ENCODE data around the gene AMH. TPM values are rescaled to one million over a fixed set of nuclear protein-coding genes. Genes with fewer than 3 reads are reported as not detected.

AMH gene
- polyA plus RNA-seq, 1 experiment = not detected

DNA sequence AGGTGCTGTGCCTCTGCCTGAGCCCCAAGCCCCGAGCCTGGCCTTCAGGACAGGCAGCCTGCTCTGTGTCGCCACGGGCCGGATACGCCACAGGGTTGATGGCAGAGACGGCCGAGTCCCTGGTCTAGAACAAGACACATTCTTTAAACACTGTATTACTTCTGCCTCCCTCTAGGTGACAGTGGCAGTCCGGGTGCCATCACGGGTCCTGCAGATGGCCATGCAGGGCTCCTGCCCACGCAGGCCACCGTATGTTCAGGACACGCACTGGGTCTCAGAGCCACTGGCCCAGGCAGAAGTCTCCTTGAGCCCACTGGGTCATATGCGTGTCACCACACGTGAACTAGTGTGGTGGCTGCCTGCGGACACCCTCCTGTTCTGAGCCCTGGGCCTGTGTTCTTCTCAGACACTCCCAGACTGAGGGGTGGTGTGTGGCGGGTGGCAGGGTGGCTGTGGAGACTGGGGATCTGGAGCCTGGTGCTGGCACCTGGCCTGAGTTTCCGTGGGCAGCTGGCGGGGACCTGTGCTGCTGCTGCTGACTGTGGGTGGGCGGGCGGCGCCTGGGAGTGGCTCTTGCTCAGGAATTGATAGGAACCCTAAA lies 17.4 kb upstream of the AMH start:
- ChIA-PET POLR2A (interaction anchor here (0.7 to 0.9 kb wide), 2 partner anchors 49 to 86 kb away, joined by 4 read pairs; no protein-coding TSS in a partner anchor), CTCF (interaction anchor here (0.5 to 0.9 kb wide), 2 partner anchors 57 to 212 kb away, joined by 3 to 7 read pairs; no protein-coding TSS in a partner anchor)
- Histone ChIP-seq H3K4me3 (ENCODE audit: low read depth, low read length) (no peak overlapping the region), H3K9me3 (ENCODE audit: control insufficient read depth, insufficient read depth, low read length) (no peaks in the 10 kb centered on the region; the same call in 1 of the 2 replicates), H3K27me3 (ENCODE audit: control insufficient read depth, insufficient read depth, low read length) (no peaks in the 10 kb centered on the region), H3K27ac (ENCODE audit: low read depth, low read length) (peak overlapping the region; percentile 21)
- TF ChIP-seq, protein P1, sequence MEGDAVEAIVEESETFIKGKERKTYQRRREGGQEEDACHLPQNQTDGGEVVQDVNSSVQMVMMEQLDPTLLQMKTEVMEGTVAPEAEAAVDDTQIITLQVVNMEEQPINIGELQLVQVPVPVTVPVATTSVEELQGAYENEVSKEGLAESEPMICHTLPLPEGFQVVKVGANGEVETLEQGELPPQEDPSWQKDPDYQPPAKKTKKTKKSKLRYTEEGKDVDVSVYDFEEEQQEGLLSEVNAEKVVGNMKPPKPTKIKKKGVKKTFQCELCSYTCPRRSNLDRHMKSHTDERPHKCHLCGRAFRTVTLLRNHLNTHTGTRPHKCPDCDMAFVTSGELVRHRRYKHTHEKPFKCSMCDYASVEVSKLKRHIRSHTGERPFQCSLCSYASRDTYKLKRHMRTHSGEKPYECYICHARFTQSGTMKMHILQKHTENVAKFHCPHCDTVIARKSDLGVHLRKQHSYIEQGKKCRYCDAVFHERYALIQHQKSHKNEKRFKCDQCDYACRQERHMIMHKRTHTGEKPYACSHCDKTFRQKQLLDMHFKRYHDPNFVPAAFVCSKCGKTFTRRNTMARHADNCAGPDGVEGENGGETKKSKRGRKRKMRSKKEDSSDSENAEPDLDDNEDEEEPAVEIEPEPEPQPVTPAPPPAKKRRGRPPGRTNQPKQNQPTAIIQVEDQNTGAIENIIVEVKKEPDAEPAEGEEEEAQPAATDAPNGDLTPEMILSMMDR (IDR thresholded peaks at IDR 0.05; ENCODE audit: low read depth, low read length) = no peak
- no peak for DNase-seq (ENCODE audit: low read depth, low spot score)

DNA sequence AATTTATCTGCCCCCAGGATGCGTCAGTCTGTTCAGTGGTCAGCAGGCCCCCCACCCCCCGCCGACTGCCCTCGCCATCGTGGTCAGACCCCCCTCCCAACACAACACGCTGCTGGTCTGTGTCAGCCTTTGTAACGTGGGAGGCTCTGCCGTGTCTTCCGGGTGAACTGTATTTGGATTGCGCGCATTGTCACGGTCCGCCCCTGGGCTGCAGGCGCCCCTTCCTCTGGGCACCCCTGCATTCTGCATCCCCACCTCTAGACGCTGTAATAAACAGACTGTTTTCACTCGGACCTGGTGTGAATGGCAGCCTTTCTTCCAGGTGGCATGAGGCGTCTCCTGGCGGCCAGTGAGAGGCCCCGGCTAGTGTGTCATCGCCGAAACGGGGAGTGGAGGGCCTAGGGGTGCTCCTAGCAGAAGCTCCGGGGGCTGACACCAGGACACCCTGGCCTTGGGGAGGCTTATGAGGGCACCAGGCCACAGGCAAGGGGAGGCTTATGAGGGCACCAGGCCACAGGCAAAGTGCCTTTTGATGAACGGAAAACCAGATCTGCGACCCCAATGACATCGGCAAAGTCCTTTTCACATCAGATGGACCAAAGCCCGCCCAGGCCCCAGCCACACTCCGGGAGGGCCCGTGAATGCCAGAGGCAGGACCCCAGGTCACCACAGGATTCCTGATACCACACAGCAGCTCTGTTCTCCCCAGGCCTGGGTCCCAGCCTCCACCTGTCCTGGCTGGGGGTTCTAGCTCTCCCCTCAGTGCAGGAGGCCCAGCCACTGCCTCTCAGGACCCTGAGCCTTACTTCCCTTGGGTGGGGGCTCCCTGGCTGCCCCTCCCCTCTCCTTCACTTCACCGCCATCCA lies 16.6 kb upstream of the AMH start:
- TF ChIP-seq, protein P1 (IDR thresholded peaks at IDR 0.05; ENCODE audit: low read depth, low read length) = no peak
- Histone ChIP-seq H3K9me3 (ENCODE audit: control insufficient read depth, insufficient read depth, low read length) (peaks cover 3% of the 10 kb centered on the region), H3K27me3 (ENCODE audit: control insufficient read depth, insufficient read depth, low read length) (no peaks in the 10 kb centered on the region), H3K27ac (ENCODE audit: low read depth, low read length) (no peak overlapping the region), H3K4me3 (ENCODE audit: low read depth, low read length) (no peak overlapping the region)
- ChIA-PET CTCF (interaction anchor here (1.0 to 1.2 kb wide), 2 partner anchors 42 to 83 kb away, joined by 3 to 4 read pairs; no protein-coding TSS in a partner anchor), POLR2A (no interaction called here)
- no peak for DNase-seq (ENCODE audit: low read depth, low spot score)

DNA sequence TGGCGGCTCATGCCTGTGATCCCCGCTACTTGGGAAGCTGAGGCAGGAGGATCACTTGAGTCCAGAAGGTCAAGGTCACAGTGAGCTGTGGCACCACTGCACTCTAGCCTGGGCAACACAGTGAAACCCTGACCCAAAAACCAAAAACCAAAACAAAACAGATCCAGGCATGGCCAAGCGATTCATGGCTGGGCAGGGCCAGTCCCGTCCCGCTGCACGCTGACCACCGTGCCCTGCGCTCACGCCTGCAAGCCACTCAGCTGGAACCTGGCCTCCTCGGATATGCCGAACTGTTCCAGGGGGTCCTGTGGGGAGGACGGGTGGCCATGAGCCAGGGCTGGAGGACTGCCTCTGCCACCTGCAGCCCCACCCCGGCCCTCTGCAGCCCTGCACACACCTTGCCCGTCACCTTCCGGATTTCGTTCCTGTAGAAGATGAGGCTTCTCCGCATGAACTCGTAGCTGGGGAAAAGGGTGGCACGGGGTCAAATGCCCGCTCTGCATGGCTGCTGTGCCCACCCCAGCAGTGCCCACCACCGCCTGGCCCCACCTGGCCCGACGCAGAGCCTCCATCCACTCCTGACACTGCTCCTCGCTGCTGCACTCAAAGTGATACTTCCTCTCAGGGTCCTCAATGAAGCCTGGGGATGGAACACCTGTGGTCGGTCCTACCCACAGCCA lies 15.4 kb upstream of the AMH start:
- H3K27ac ChIP-seq (ENCODE audit: low read depth, low read length) = no peak overlapping the region
- TF ChIP-seq, protein P1 (IDR thresholded peaks at IDR 0.05; ENCODE audit: low read depth, low read length) = no peak
- peaks cover 5% of the 10 kb centered on the region for H3K9me3 ChIP-seq (ENCODE audit: control insufficient read depth, insufficient read depth, low read length)
- no peak for DNase-seq (ENCODE audit: low read depth, low spot score)
- H3K27me3 ChIP-seq (ENCODE audit: control insufficient read depth, insufficient read depth, low read length) = no peaks in the 10 kb centered on the region
- H3K4me3 ChIP-seq (ENCODE audit: low read depth, low read length) = no peak overlapping the region
- CTCF ChIA-PET = interaction anchor here (1.0 to 1.2 kb wide), 2 partner anchors 40 to 82 kb away, joined by 3 to 4 read pairs; no protein-coding TSS in a partner anchor
- POLR2A ChIA-PET = interaction anchor here (0.5 kb wide), 2 partner anchors 280 to 1081 kb away, joined by 3 to 4 read pairs; no protein-coding TSS in a partner anchor

DNA sequence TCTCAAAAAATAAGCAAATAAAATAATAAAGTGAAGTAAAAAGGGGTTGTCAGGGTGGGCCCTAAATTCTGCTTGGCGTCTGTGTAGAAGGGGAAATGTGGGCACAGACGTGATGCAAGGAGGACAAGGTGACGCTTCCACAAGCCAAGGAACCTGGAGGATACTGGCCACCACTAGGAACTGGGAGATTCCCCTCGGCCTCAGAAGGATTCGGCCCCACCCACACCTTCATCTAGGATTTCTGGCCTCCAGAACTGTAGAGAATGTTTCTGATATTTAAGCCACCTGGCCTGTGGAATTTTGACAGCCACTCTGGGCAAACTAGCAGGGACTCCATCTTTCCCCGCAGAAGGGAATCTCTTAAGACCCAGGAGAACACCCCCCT lies 14.1 kb upstream of the AMH start:
- POLR2A ChIA-PET = interaction anchor here (1.7 kb wide), 1 partner anchor 35 kb away, joined by 5 read pairs; no protein-coding TSS in a partner anchor
- TF ChIP-seq, protein P1 (IDR thresholded peaks at IDR 0.05; ENCODE audit: low read depth, low read length) = no peak
- H3K27me3 ChIP-seq (ENCODE audit: control insufficient read depth, insufficient read depth, low read length) = no peaks in the 10 kb centered on the region
- CTCF ChIA-PET = interaction anchor here (1.3 to 1.9 kb wide), 2 partner anchors 79 kb away, joined by 4 to 7 read pairs; no protein-coding TSS in a partner anchor
- peak overlapping the region; percentile 83 for H3K4me3 ChIP-seq (ENCODE audit: low read depth, low read length)
- DNase-seq (ENCODE audit: low read depth, low spot score) = no peak
- H3K27ac ChIP-seq (ENCODE audit: low read depth, low read length) = no peak overlapping the region
- peaks cover 5% of the 10 kb centered on the region for H3K9me3 ChIP-seq (ENCODE audit: control insufficient read depth, insufficient read depth, low read length)

Measured in AG04450 (cell line).